AG10803 (cell line): ENCODE data around the gene CCDC157.

ENCODE experiments used
- DNase-seq: peaks from one replicate; pipeline ENCODE4 v3.0.0; 2010; ENCODE audit warnings: low read depth
- H3K4me3 ChIP-seq: 2 replicates; pipeline ENCODE4 v1.5.1; 2011; ENCODE audit warnings: mild to moderate bottlenecking, low read length, control low read depth
- CTCF ChIP-seq: conservative IDR thresholded peaks from 2 replicates; pipeline ENCODE4 v1.5.1; 2011; ENCODE audit warnings: mild to moderate bottlenecking, low read length, control low read depth, inconsistent platforms

The CCDC157 gene

GRCh38 chr22:30368420-30368819 is 11.6 kb downstream of the CCDC157 start:
- H3K4me3 ChIP-seq = no peak overlapping the region
- no peak for TF ChIP-seq CTCF
- DNase-seq = no peak

GRCh38 chr22:30370641-30371230 is 13.9 kb downstream of the CCDC157 start:
- no peak overlapping the region for H3K4me3 ChIP-seq
- no peak for TF ChIP-seq CTCF
- DNase-seq = no peak

- H3K4me3 ChIP-seq = no peak overlapping the region
- no peak for TF ChIP-seq CTCF
- no peak for DNase-seq
These were observed 14.5 kb downstream of the CCDC157 start for GRCh38 chr22:30371321-30371720.

GRCh38 chr22:30371981-30372380 is 15.2 kb downstream of the CCDC157 start:
- no peak for DNase-seq
- no peak for TF ChIP-seq CTCF
- H3K4me3 ChIP-seq = no peak overlapping the region

GRCh38 chr22:30372915-30373314 is 16.1 kb downstream of the CCDC157 start:
- no peak for DNase-seq
- H3K4me3 ChIP-seq = no peak overlapping the region
- no peak for TF ChIP-seq CTCF

GRCh38 chr22:30373331-30374325 is 16.8 kb downstream of the CCDC157 start:
- no peak overlapping the region for H3K4me3 ChIP-seq
- no peak for TF ChIP-seq CTCF
- no peak for DNase-seq
